ENCODE results near the gene POPDC2. TPM values are rescaled to one million over a fixed set of nuclear protein-coding genes. Genes with fewer than 3 reads are reported as not detected.

The POPDC2 gene
- total and polyA plus RNA-seq, 10 of the 15 experiments (the other 5 are each of a cell fraction or from before 2014, with no cell fraction given): 1.8 to 12.7 (median 3.5) TPM

DNA sequence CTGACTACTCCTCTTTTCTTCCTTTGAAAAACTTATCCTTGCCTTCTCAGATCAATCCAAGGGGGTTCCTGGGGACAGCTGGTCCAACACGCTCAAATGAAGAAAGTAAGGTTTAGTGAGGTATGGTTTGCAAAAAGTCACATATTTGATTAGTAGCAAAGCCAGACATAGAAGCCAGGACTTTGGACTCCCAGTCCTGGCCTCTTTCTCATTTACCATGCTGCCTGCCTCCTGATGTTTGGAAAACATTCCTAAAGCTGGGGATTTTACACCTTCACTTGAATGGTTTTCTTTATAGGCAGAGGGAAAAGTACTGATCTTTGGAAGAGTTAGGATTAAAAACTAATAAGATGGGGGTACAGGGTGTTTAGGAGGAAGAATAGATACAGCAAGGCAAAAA lies 14.6 kb downstream of the POPDC2 start:
- RAD21 ChIA-PET (ENCODE audit: unreplicated experiment): no interaction called here
- Histone ChIP-seq H3K36me3 (ENCODE audit: control insufficient read depth in 2 of 2, insufficient read depth in 2 of 2, low read length in 1 of 2) (peaks cover 2% of the 10 kb centered on the region in 2 experiments; a peak in 2 of 4 replicates), H3K9me3 (replicated peaks; ENCODE audit: control insufficient read depth, insufficient read depth, low read length) (no peaks in the 10 kb centered on the region; the same call in 2 of the 3 replicates), H3K27me3 (replicated peaks in 1 of 2; ENCODE audit: control insufficient read depth in 2 of 2, insufficient read depth in 2 of 2, low read length in 1 of 2) (no peaks in the 10 kb centered on the region), H3K27ac (ENCODE audit: control insufficient read depth, insufficient read depth) (no peak overlapping the region), H4K20me1 (ENCODE audit: control insufficient read depth, insufficient read depth) (no peaks in the 10 kb centered on the region), H2AFZ (ENCODE audit: control insufficient read depth, low read depth, low read length) (no peak overlapping the region), H3K79me2 (ENCODE audit: control insufficient read depth, insufficient read depth, low read length) (no peaks in the 10 kb centered on the region), H3K4me3 (no peak overlapping the region), H3K4me2 (ENCODE audit: control insufficient read depth, insufficient read depth) (no peak overlapping the region), H3K4me1 (ENCODE audit: control insufficient read depth, insufficient read depth, low read length) (peaks cover 4% of the 10 kb centered on the region; the same call in 1 of the 2 replicates), H3K9ac (ENCODE audit: control insufficient read depth, insufficient read depth, low read length) (no peak overlapping the region)
- no peak for TF ChIP-seq ZBTB4 (CRISPR knock-in tag; IDR thresholded peaks at IDR 0.05)
- TF ChIP-seq ATF2 (IDR thresholded peaks at IDR 0.05; ENCODE audit: low read length): no peak
- no peak for TF ChIP-seq HDGF (IDR thresholded peaks at IDR 0.05)
- no peak for TF ChIP-seq NRF1 (conservative IDR thresholded peaks at IDR 0.05; ENCODE audit: low read depth, low read length)
- TF ChIP-seq, protein P1, sequence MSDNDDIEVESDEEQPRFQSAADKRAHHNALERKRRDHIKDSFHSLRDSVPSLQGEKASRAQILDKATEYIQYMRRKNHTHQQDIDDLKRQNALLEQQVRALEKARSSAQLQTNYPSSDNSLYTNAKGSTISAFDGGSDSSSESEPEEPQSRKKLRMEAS (IDR thresholded peaks at IDR 0.05; ENCODE audit: low read depth, low read length): no peak
- no peak for TF ChIP-seq BCL11A (IDR thresholded peaks at IDR 0.05; ENCODE audit: low read depth, low read length)
- no TSS peak for BruUV-seq (replicated peaks)
- in situ Hi-C loops (cut with MboI) (no loop called here), intact Hi-C loops (cut with micrococcal nuclease; ENCODE audit: unreplicated experiment) (no loop called here)
- POLR2A ChIA-PET: no interaction called here
- CTCF ChIA-PET: no interaction called here
- SMC1A ChIA-PET (ENCODE audit: uncharacterized antibody, unreplicated experiment): interaction anchor here (3.3 kb wide), 1 partner anchor 27 kb away, joined by 9 read pairs; no protein-coding TSS in a partner anchor
- FAIRE-seq (no peak), ATAC-seq (no peak), DNase-seq (ENCODE audit: low read depth, low spot score) (no peak)
- WGBS (ENCODE audit: insufficient coverage, insufficient replicate concordance, low lambda C conversion rate, missing lambda C conversion rate): 88% methylated on average over 1 of the region's 1 CpG
